DND-41 (cell line): ENCODE data around the gene FBLIM1.

Source experiments
- ATAC-seq: fragments of 200-7000 bp; cut with Tn5 transposase; 3 replicates; pipeline ENCODE4 v1.9.1; 2021; ENCODE audit warnings: low read depth; ENCODE audit not compliant: insufficient read depth
- DNase-seq: peaks from one replicate; pipeline ENCODE4 v3.0.0-alpha.2; 2020
- H2AFZ ChIP-seq: 2 replicates; pipeline ENCODE4 v1.6.0; 2012; ENCODE audit warnings: low read depth, low read length
- H3K27ac ChIP-seq: 2 replicates; pipeline ENCODE4 v1.5.1; 2012; ENCODE audit warnings: low read length, inconsistent platforms
- H3K27me3 ChIP-seq: fragments of 200-600 bp; sonication (generic); 2 replicates; pipeline ENCODE4 v1.6.0; 2012; ENCODE audit warnings: low read length, mild to moderate bottlenecking, inconsistent platforms; ENCODE audit not compliant: insufficient read depth, poor library complexity
- H3K36me3 ChIP-seq: 2 replicates; pipeline ENCODE4 v1.5.1; 2012; ENCODE audit warnings: low read length, inconsistent platforms; ENCODE audit not compliant: insufficient read depth
- H3K4me1 ChIP-seq: 2 replicates; pipeline ENCODE4 v1.5.1; 2012; ENCODE audit warnings: mild to moderate bottlenecking, low read length; ENCODE audit not compliant: insufficient read depth
- H3K4me2 ChIP-seq: 2 replicates; pipeline ENCODE4 v1.6.0; 2012; ENCODE audit warnings: mild to moderate bottlenecking, moderate library complexity, low read length, inconsistent platforms; ENCODE audit not compliant: insufficient read depth
- H3K4me3 ChIP-seq, 2 experiments: fragments of 200-600 bp in 1 of 2; shearing (Covaris generic) in 1 of 2; 2 replicates each; pipeline ENCODE4 v1.5.1; 2012 to 2016; ENCODE audit warnings: inconsistent platforms in 2 of 2, low read length in 2 of 2, mild to moderate bottlenecking in 2 of 2, low read depth in 1 of 2, moderate library complexity in 1 of 2
- H3K79me2 ChIP-seq: 2 replicates; pipeline ENCODE4 v1.6.0; 2012; ENCODE audit warnings: low read length, inconsistent platforms; ENCODE audit not compliant: insufficient read depth
- H3K9ac ChIP-seq: 2 replicates; pipeline ENCODE4 v1.6.0; 2012; ENCODE audit warnings: low read depth, mild to moderate bottlenecking, inconsistent platforms, low read length, moderate library complexity
- H3K9me3 ChIP-seq: 2 replicates; pipeline ENCODE4 v1.5.1; 2012; ENCODE audit warnings: low read length, moderate library complexity, mild to moderate bottlenecking, inconsistent platforms; ENCODE audit not compliant: insufficient read depth, severe bottlenecking
- H4K20me1 ChIP-seq: 2 replicates; pipeline ENCODE4 v1.6.0; 2012; ENCODE audit warnings: low read length; ENCODE audit not compliant: insufficient read depth
- CTCF ChIP-seq: IDR thresholded peaks from 2 replicates; pipeline ENCODE4 v1.5.1; 2012; ENCODE audit warnings: borderline replicate concordance, low read length, moderate library complexity, mild to moderate bottlenecking; ENCODE audit not compliant: poor library complexity, severe bottlenecking; ENCODE audit errors: extremely low read depth
- EZH2 ChIP-seq: IDR thresholded peaks from 3 replicates; pipeline ENCODE4 v1.6.1; 2012; ENCODE audit warnings: borderline replicate concordance, low read depth, mild to moderate bottlenecking, moderate library complexity, low read length, inconsistent platforms; ENCODE audit not compliant: severe bottlenecking

Gene FBLIM1

DNA sequence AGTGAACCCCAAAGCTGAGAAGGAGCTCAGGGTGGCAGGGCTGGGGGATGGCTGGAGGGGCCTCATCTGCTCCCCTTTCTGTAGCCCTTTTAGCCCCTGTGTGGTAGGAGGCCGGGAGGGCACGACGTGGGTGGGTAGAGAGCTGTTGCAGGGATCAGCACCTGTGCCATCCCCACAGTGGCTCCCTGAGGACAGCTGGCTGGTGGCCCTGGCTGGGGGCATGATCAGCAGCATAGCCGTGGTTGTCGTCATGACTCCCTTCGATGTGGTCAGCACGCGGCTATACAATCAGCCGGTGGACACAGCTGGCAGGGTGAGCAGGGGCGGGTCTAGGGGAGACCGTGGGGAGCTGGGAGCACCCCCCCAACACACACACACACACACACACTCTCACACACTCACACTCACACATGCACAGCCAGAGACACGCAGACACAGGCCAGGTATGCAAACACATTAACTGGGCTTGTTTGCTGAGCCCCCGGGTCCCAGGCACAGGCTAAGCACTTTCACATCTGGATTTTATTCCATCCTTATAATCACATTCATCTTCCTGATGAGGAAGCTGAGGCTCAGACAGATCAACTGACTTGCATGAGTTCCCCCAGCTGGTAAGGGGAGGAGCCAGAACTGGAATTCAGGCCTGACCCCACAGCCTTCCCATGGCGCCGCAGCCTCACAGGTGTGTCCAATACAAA is 20.0 kb upstream of the FBLIM1 start:
- Histone ChIP-seq H3K27ac (no peak overlapping the region), H4K20me1 (no peaks in the 10 kb centered on the region), H3K36me3 (peaks cover 14% of the 10 kb centered on the region), H2AFZ (no peak overlapping the region), H3K4me1 (no peaks in the 10 kb centered on the region), H3K9ac (no peak overlapping the region), H3K79me2 (no peaks in the 10 kb centered on the region), H3K4me3 (no peak overlapping the region), H3K4me2 (no peak overlapping the region), H3K27me3 (no peaks in the 10 kb centered on the region), H3K9me3 (no peaks in the 10 kb centered on the region)
- ATAC-seq (no peak), DNase-seq (no peak)
- TF ChIP-seq EZH2 (no peak), CTCF (no peak)

GRCh38 chr1:15739259-15739658 is 19.3 kb upstream of the FBLIM1 start:
- no peak overlapping the region for H3K4me3 ChIP-seq
- TF ChIP-seq EZH2 (no peak), CTCF (no peak)
- H3K79me2 ChIP-seq, result no peaks in the 10 kb centered on the region
- H3K9ac ChIP-seq, result no peak overlapping the region
- H2AFZ ChIP-seq, result no peak overlapping the region
- no peaks in the 10 kb centered on the region for H3K4me1 ChIP-seq
- no peaks in the 10 kb centered on the region for H3K27me3 ChIP-seq
- no peak overlapping the region for H3K27ac ChIP-seq
- no peaks in the 10 kb centered on the region for H3K9me3 ChIP-seq
- ATAC-seq (no peak), DNase-seq (no peak)
- peaks cover 7% of the 10 kb centered on the region for H3K36me3 ChIP-seq
- H3K4me2 ChIP-seq, result no peak overlapping the region
- H4K20me1 ChIP-seq, result no peaks in the 10 kb centered on the region; the same call in 1 of the 2 replicates

DNA sequence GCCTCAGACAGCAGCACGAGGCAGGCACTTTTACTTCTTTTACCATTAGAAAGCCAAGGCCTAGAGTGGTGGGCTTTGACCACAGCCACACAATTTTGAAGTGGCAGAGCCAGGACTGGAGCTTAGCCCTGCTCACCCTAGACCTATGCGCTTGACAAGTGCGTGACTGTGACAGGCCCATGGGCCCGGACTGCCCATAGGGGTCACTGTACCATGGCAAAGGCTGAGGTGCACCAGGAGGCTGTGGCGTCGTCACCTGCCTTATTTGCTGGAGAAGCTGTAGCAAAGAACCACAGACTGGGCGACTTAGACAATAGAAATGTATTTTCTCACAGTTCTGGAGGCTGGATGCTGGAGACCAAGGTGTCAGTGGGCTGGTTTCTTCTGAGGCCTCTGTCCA is 18.9 kb upstream of the FBLIM1 start:
- Histone ChIP-seq H3K27ac (no peak overlapping the region), H3K9me3 (no peaks in the 10 kb centered on the region), H3K4me1 (no peaks in the 10 kb centered on the region), H3K36me3 (peaks cover 3% of the 10 kb centered on the region), H3K27me3 (no peaks in the 10 kb centered on the region), H2AFZ (no peak overlapping the region), H3K4me2 (no peak overlapping the region), H3K79me2 (no peaks in the 10 kb centered on the region), H3K9ac (no peak overlapping the region), H4K20me1 (no peaks in the 10 kb centered on the region; the same call in 1 of the 2 replicates), H3K4me3 (no peak overlapping the region)
- DNase-seq (no peak), ATAC-seq (peak; percentile 23; the same call in 1 of the 3 replicates)
- TF ChIP-seq CTCF, result peak; percentile 40
- no peak for TF ChIP-seq EZH2
